GM04504 (cell line): ENCODE measurements around the gene IGSF23.
A peak's percentile ranks its signal among the peaks of the same experiment; 100 is the strongest.

Source experiments
- DNase-seq: peaks from one replicate; pipeline ENCODE4 v3.0.0-alpha.2; 2012; ENCODE audit warnings: low read depth

The IGSF23 gene, protein sequence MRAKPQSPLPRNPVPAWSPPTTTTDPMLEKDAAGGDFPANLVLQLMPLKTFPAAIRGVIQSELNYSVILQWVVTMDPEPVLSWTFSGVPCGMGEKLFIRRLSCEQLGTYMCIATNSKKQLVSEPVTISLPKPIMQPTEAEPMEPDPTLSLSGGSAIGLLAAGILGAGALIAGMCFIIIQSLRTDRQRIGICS

DNA sequence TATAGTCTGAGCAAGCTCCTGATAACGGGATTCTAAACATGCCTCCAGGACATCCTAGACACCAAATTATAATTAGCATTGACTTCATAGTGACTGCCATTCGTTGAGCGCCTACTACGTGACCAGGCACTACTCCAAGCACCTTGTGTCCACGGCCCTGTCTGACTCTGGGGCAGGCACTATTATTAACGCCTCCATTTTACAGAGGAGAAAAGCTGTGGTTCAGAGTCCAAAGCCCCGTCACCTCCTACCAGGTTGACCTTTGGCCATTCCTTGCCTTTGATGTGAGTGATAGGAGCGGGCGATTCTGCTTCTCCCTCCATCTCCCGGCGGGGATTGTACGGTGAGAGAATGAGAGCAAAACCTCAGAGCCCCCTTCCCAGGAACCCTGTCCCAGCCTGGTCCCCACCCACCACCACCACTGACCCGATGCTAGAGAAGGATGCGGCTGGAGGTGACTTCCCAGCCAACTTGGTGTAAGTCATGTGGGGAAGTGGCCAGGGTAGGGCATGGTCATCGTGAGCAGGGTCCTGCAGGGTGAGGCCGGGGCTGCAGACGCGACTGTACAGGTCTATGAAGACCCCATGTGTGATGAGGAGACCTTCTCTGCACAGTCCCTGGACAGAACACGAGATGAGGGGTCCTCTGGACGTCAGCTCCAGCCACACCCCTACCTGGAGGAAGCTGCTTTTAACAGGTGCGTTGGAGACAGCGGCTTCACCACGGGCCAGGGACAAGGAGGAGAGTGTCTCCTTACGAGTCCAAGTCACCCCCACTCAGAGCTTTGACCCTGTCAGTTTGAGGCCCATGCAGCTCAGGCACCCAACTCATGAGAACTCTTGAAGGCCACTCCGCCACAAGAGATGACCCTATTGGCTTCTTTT, at the start of gene IGSF23:
TSS of gene IGSF23 (plus strand) at position 269 of the 884 bp plus-strand sequence. CDS start at position 352, 83 bp downstream.
- DNase-seq: no peak

DNA sequence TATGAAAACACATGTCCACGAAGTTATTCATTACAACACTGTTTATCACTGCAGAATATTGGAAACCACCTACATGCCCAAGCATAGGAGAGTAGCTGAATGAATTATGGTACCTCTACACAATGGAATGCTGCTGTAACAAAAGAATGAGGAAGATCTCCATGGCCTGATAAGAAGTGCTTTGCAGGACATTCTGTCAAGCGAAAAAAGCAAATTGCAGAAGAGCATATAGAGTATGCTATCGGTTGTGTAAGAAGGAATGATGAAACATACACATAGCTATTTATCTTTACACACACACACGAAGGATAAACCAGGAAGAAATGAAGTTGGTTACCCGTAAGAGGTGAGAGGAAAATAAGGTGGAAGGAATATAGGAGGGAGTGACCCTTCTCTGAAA, 46.4 kb upstream of the IGSF23 start:
- no peak for DNase-seq

DNA sequence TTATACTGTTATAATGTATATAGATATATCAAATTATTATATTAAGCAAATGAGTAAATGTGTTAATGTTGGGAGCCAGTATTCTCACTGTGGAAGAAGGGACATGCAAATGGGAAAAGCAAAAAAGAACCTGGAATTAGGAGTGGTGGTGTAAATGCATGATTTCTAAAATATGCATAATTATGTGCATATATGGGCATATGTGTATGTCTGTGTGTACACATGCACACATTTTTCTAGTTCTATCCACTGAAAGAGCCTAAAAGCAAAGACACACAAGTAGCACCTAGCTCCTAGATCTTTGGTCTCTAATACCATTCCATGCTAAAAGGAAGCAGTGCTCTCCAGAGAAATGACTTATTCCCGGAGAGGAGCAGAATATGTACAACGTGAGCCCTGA, 45.6 kb upstream of the IGSF23 start:
- DNase-seq: no peak

DNA sequence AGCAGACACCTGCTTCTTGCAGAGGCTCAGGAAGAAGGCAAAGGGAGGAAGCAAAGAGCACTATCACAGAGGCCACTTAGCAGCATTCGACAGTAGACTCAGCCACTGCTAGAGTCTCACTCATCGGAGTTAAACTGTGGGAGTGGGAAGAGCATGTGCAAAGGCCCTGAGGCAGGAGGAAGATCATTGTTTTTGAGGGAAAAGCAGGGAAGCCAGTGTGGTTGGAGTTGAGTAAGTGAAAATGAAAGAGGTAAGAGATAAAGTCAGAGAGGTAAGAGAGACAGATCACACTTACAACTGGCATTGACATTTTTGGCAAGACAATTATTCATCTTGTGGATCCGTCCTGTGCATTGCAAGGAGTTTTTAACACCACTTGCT, 42.8 kb upstream of the IGSF23 start:
- DNase-seq: no peak

DNA sequence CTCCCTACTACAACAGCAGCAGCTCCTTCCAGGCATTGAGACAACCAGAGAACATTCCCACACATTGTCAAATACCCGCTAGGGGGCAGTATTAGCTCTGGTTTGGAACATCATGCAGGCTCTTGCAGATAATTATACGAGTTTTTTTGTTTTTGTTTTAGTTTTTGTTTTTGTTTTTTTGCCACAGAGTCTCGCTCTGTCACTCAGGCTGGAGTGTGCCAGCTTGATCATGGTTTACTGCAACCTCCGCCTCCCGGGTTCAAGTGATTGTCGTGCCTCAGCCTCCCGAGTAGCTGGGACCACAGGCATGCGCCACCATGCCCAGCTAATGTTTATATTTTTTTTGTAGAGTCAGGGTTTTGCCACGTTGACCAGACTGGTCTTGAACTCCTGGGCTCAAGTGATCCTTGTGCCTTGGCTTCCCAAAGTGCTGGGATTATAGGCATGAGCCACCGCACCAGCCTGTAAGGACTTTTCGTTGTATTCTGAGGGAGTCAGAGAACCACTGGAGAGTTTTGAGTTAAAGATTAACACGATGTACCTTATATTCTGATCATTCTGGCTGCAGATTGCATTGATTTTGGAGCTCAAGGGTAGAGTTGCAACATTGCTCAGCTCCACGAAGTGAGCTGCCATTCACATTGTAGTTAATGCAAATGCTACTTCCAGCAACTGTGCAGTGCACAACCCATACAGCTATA, 42.2 kb upstream of the IGSF23 start:
- peak; percentile 70 for DNase-seq

DNA sequence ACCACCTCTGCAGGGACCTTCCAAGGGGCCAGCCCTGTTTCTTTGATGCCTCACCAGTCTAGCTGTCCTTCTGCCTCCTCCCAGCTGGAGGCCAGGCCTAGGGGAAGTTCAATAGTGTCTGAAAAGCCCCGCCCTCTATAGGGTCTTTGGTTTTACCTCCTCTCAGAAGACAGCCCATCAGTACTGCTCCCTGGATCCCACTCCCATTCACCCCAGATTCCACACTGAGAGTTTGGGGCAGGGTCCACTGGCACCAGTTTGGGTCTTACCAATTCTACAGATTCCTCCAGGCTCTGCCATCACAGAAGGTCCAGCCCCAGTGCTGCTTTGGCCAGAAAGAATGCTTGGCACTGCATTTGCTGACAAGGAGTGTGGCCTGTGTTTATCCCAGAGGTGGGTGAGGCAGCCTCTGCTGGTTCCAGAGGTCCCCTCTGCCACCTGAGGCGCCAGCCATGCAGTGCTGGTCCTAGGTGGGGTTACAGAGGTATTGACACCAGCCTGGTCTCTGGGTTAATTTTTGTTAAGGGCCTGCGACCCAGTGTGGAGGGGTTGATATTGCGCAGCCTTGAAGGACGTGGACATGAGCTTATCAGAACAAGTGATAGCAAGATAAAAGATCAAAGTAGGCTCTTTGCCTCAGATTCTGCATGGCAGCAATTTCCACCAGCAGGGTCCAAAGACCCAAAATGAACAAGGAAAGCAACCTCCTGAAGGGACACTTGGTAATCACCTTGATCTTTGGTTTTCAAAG, 41.4 kb upstream of the IGSF23 start:
- no peak for DNase-seq

DNA sequence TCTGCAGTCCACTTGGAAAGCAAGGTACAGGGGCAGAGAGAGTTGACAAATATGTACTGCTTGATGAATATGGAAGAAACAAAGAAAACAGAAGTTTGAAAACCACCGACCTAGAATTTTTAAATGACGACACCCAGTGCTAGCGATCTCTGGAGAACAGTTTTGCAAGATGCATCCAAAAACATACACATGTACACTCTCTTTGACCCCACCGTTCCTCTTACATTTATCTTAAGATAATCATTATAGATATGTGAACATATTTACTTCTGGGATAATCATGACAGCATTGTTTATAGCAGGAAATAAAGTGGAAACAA, 40.8 kb upstream of the IGSF23 start:
- no peak for DNase-seq

DNA sequence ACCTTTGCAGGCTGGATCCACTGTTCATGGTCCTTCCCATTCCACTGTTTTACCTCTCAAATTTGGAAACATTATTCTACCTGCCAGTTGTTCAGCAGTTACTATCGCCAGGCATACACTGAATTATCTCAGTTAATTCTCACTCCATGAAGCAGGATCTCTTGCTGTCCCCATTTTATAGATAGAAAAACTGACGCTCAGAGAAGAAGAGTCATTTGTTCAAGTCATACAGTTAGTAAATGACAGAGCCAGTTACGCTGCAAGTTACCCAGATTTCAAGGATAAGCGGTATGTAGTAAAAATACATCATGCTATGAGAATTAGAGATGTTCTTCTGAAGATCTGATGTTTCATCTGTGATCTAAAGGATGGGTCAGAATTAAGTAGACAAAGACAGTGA, 40.2 kb upstream of the IGSF23 start:
- no peak for DNase-seq

DNA sequence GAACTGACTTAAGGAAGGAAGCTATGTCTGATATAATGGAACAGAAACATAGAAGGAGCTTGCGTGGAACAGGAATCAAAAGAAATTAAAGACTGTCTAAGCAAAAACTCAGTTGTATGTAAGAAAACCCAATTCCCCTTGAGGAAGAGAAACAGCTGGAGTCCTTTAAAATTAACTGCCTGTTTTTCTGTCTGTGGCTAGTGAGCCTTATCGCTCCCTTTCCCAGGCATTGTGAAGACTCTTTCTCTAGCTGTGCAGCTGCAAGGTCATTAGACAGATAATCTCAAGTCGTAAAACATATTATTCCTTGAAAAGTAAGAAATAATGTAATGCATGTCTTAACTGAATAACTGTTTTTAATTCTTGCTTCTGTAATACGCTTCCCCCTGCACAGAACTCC, 39.7 kb upstream of the IGSF23 start:
- no peak for DNase-seq

DNA sequence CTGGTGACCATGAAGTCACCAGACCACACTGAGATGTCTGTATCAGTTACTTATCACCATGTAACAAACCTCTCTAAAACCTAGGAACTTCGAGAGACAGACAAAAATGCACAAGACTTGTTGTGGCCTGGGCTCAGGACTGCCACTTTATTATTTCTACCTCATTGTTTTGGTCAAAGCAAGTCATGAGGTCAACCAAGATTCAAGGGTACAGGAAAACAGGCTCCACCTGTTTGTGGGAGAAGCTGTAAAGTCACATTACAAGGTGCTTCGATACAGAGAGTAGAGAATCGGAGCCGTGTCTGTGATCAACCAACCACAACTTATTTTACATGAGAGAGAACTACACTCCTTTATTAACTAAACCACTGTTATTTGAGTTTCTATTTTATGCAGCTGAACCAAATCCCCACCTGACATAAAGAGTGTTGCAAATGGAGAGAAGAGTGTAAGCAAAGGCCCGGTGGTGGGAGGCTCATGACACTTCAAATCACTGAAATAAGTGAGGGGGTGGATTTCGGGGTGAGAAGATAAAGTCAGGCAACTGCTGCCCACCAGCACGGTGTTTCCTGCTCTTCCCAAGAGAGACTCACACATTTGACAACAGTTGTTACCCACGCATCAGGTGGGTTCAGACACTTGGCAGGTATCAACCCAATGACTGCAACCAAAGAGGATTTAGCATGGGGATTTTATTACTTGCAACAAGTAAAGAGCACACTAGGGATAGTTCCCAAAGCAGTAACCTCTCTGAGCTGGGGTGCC, 39.0 kb upstream of the IGSF23 start:
- DNase-seq: no peak

DNA sequence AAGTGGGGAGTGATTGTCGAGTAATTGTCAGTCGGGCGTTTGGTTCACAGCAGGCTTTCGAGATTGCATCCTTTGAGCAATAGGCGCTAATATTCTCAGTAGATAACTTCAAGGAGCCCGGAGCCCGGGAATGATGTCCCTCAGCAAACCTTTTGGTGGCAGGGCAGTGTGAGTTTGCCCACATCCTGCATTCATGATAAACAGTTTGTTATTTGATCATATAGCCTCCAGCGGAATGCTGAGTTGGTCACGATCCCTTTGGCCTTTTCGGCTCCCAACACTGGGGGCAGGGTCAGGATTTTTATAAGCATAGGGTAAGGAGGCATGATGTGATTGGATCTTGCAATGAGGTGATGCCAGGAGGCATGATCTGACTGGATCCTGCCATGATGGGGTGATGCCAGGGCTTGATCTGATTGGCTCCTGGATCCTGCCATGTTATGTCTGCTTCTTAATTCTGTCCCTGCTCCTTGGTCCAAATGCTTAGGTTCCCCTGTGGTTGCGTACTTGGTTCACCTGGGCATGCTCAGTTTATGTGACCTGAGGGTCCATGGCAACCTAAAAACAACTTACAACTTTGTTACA, 38.2 kb upstream of the IGSF23 start:
- DNase-seq: no peak

DNA sequence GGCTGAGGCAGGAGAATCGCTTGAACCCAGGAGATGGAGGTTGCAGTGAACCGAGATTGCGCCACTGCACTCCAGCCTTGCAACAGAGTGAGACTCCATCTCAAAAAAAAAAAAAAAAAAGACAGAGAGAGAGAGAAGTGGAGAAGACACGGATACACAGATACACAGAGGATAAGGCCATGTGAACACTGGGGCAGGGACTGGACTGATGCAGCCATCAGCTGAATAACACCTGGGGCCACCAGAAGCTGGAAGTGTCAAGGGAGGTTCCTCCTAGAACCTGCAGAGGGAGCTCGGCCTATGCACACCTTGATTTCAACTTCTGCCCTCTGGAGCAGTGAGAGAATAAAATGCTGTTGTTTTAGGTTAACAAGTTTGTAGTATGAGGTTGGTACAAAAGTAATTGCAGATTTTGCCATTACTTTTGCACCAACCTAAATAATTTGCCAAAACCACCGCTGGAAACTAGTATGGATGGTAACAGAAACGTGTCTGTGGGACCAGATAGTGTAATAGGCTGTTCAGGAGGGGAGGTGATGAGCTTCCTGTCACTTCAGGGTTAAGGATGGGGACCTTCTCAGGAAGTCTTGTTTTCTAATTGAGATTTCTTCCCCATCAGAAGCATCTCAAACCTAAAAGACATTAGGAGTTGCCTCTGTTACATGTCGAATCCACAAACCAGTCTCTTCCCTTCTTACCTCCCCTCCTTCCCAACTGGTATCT, 36.4 kb upstream of the IGSF23 start:
- no peak for DNase-seq

DNA sequence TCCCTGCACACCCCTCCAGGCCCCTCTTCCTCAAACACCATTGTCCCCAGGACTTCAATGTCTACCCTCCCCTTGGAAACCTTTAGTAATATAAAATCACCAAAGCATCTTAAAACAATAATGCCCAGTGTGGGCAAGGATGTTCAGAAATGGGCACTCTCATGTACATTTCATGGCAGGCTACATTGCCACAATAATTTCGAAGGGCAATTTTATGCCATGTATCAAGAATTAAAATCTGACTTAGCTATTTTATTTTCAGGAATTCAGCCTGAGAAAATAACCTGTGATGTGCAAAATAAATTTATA, 35.8 kb upstream of the IGSF23 start:
- no peak for DNase-seq

DNA sequence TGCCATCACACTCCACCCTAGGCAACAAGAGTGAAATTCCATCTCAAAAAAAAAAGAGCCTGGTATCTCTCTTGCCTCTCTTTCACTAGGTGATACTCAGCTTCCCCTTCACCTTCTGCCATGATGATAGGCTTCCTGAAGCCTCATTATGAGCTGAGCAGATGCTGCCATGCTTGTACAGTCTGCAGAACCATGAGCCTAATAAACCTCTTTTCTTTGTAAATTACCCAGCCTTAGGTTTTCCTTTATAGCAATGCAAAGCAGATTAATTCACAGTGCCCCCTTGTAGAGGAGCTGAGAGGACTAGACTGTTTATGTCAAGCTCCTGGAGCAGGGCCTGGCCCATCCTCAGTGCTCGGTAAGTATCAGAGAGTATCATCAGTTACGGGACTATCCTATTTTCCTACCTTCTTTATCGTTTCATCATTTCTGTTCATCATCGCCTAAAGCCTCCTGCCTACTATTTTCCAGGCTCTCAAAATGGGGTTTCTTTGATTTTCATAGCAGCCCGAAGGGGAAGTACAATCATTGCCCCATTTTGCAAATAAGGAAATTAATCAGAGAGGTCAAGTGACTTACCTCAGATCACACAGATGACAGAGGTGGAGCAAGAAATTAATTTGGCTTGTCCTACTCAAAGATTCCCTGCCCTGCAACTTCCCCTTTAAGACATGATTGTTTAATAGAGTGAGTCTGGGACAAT, 33.5 kb upstream of the IGSF23 start:
- no peak for DNase-seq

DNA sequence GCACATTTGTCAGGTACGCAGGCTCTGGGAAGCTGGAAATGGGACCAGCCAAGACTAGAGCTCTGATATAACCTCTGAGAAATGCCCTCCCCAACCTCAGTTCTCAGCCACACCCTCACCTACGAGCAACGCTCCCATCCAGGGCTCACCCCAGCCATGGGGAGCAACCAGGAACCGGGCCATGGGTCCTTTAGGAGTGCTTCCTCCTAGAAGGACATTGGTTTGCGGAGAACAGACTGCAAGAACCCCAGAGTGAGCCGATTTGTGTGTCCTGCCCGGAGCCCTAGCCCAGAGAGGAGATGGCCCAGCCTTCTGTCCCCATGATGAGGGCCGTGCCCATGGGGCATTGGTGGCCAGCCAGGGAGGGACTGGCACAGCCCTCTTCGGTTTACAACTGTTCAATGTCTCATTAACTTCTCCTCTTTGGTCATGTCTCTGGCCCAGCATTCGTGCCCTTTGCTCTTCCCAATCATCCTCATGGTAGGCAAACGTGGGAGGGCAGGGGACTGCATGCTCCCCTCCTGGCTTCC, 32.9 kb upstream of the IGSF23 start:
- DNase-seq: no peak

DNA sequence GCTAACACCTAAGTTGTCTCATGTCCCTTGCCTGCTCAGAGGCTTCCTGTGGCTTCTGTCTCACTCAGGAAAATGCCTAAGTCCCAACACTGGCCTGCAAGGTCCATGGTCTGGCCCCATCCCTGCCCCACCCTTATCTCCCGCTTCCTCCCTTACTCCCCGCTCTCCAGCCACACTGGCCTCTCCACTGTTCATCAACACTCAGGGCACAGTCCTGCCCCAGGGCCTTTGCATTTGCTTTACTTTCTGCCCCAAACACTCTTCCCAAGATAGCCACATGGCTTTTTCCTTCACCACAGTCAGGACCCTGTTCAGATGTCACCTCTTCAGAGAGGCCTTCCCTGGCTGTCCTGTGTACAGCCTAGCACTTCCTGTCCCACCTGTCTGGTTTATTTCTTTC, 32.1 kb upstream of the IGSF23 start:
- DNase-seq: no peak

DNA sequence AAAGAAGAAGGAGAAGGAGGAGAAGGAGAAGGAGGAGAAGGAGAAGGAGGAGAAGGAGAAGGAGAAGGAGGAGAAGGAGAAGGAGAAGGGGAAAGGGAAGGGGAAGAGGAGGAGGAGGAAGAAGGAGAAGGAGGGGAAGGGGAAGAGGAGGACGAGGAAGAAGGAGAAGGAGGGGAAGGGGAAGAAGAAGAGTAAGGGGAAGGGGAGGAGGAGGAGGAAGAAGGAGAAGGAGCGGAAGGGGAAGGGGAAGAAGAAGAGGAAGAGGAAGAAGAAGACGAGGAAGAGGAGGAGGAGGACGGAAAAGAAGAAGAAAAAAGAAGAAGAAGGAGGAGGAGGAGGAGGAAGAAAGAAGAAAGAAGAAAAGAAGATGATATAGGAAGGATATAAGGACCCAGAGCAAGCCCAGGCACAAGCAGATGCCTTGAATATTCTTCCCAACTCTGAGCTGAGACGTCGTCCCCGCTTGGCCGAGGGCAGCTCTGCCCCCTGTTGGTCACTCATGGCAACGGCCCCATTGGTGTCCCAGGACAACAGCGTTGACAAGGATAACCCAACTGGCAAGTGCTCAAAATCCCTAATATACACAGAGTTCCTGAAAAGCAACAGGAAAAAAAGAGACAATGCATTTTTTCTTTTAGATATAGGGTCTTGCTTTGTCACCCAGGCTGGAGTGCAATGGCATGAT, 30.6 kb upstream of the IGSF23 start:
- DNase-seq: no peak

DNA sequence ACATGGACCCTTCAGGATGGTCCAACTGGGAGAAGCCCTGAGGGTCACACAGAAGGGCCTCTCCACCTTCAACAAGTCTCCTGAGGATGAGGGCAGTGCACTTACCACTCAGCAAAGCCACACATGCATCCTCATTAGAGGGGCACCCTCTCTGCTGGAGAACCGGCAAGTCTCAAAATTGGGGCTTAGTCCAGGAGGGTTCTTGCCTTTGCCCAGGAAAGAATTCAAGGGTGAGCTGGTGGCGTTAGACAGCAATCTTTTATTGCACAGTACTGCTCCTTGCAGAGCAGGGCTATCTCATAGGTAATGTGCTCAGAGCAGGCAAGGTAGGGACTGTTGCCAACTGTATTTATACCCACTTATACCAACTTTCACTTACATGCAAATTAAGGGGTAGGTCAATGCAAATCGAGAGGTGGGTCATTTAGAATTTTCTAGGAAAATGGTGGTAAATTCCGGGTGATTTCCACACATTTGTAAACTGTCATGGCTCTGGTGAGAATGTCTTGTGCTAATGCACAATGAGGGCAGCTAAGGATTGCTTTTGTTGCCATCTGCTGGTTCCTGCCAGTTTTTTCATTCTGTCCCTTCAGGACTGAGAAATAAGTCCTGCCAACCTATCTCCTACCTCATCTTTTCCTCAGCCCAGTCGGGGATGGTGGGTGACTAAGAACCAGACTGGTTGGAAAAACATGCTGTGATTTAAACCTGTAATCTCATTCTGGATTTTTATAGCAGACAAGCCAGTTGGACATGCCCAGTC, 27.8 kb upstream of the IGSF23 start:
- DNase-seq: no peak
